HG02588 (cell line): ENCODE measurements around the gene STOX2.

Experiments
- ATAC-seq: cut with Tn5 transposase; IDR thresholded peaks from one replicate; pipeline ENCODE4 v1.9.1; 2021; ENCODE audit warnings: mild to moderate bottlenecking, moderate library complexity; ENCODE audit not compliant: unreplicated experiment

The STOX2 gene

GRCh38 chr4:183889190-183889589 lies 15.9 kb upstream of the STOX2 start:
- ATAC-seq, result no peak

GRCh38 chr4:183897193-183897592 lies 7.9 kb upstream of the STOX2 start:
- no peak for ATAC-seq

GRCh38 chr4:183898456-183898855 lies 6.7 kb upstream of the STOX2 start:
- no peak for ATAC-seq

GRCh38 chr4:183903021-183903760 lies 1.9 kb upstream of the STOX2 start:
- ATAC-seq, result no peak

GRCh38 chr4:183905593-183906488 lies 734 bp downstream of the STOX2 start:
- no peak for ATAC-seq

- ATAC-seq, result no peak
Observed at GRCh38 chr4:183906489-183906738, 1.3 kb downstream of the STOX2 start.

- no peak for ATAC-seq
Observed at GRCh38 chr4:183906739-183907651, 1.9 kb downstream of the STOX2 start.

GRCh38 chr4:183907871-183908683 lies 3.0 kb downstream of the STOX2 start:
- ATAC-seq, result no peak

- ATAC-seq, result no peak
Observed at GRCh38 chr4:183909187-183909586, 4.1 kb downstream of the STOX2 start.

- ATAC-seq, result no peak
Observed at GRCh38 chr4:183909801-183910200, 4.7 kb downstream of the STOX2 start.

- no peak for ATAC-seq
Observed at GRCh38 chr4:183912585-183912984, 7.5 kb downstream of the STOX2 start.

- ATAC-seq, result no peak
Observed at GRCh38 chr4:183915976-183916375, 10.9 kb downstream of the STOX2 start.

GRCh38 chr4:183918696-183919095 lies 13.6 kb downstream of the STOX2 start:
- ATAC-seq, result no peak

- ATAC-seq, result no peak
Observed at GRCh38 chr4:183919141-183919540, 14.0 kb downstream of the STOX2 start.

- no peak for ATAC-seq
Observed at GRCh38 chr4:183920512-183920911, 15.4 kb downstream of the STOX2 start.

GRCh38 chr4:183921335-183921734 lies 16.2 kb downstream of the STOX2 start:
- no peak for ATAC-seq

GRCh38 chr4:183924362-183925044 lies 19.4 kb downstream of the STOX2 start:
- no peak for ATAC-seq

GRCh38 chr4:183926950-183927349 lies 21.8 kb downstream of the STOX2 start:
- no peak for ATAC-seq

- no peak for ATAC-seq
Observed at GRCh38 chr4:183932576-183932975, 27.5 kb downstream of the STOX2 start.

- ATAC-seq, result no peak
Observed at GRCh38 chr4:183934761-183935160, 29.7 kb downstream of the STOX2 start.
